Gastrocnemius medialis (tissue), 4 donors: ENCODE data around the gene SMYD3. TPM values are rescaled to one million over a fixed set of nuclear protein-coding genes. Genes with fewer than 3 reads are reported as not detected.

ENCODE experiments used
- ATAC-seq, 2 donors: fragments of 150-250 bp; one replicate each; pipeline ENCODE4 v1.9.1; 2016
- DNase-seq, 2 donors: peaks; one replicate each; pipeline ENCODE4 v3.0.0-alpha.2; 2019
- H3K27ac ChIP-seq, 4 donors: fragments of 200-600 bp; sonication (generic); 1 replicate in 1 of 4; 2 replicates in 3 of 4; pipeline ENCODE4 v1.5.1; 2016 to 2018; ENCODE audit warnings: mild to moderate bottlenecking in 2 of 4, moderate library complexity in 1 of 4
- H3K27me3 ChIP-seq, 3 donors: fragments of 200-600 bp; sonication (generic) in 2 of 3; 1 replicate in 1 of 3; 2 replicates in 2 of 3; pipeline versions ENCODE4 v1.5.1 to v1.6.0; 2016 to 2019; ENCODE audit warnings: mild to moderate bottlenecking in 1 of 3, moderate library complexity in 1 of 3
- H3K36me3 ChIP-seq, 2 donors: fragments of 200-600 bp; sonication (generic) in 1 of 2; one replicate each; pipeline ENCODE4 v1.5.1; 2017 to 2018
- H3K4me1 ChIP-seq, 2 donors: fragments of 200-600 bp; sonication (generic) in 1 of 2; one replicate each; pipeline ENCODE4 v1.5.1; 2016 to 2017; ENCODE audit warnings: mild to moderate bottlenecking in 2 of 2
- H3K4me3 ChIP-seq, 4 donors: fragments of 200-600 bp; sonication (generic) in 3 of 4; 1 replicate in 1 of 4; 2 replicates in 3 of 4; pipeline ENCODE4 v1.5.1; 2016 to 2019; ENCODE audit warnings: mild to moderate bottlenecking in 2 of 4
- H3K9me3 ChIP-seq, 3 donors: fragments of 200-600 bp; sonication (generic) in 2 of 3; 1 replicate in 1 of 3; 2 replicates in 2 of 3; pipeline ENCODE4 v1.5.1; 2016 to 2019
- CTCF ChIP-seq, 5 experiments: fragments of 450-650 bp in 3 of 5; fragments of 200-600 bp in 2 of 5; sonication (generic) in 2 of 5; IDR thresholded peaks in 4 of 5; conservative IDR thresholded peaks in 1 of 5; 1 replicate in 4 of 5; 2 replicates in 1 of 5; pipeline ENCODE4 v1.5.1; 2016 to 2019; ENCODE audit warnings: antibody characterized with exemption in 5 of 5, mild to moderate bottlenecking in 3 of 5, moderate library complexity in 3 of 5
- POLR2A ChIP-seq, 2 donors: fragments of 450-650 bp; IDR thresholded peaks; one replicate each; pipeline ENCODE4 v1.6.1; 2017; ENCODE audit warnings: antibody characterized with exemption in 2 of 2, mild to moderate bottlenecking in 2 of 2, moderate library complexity in 2 of 2
- in situ Hi-C, 4 donors: fragments of 200-750 bp; cut with MboI; loops; one replicate each; pipeline versions ENCODE4 v1.15.0 to v1.8.0; 2017; ENCODE audit warnings: low sequenced_read_pairs in 4 of 4
- intact Hi-C: fragments of 100-400 bp; cut with DNase I; formaldehyde crosslinking; loops from one replicate; pipeline ENCODE4 v1.15.1; 2023; ENCODE audit warnings: low total_unique reads
- total RNA-seq, 4 donors: library from RNA; depleted of rRNA; stranded (reverse); fragments of >200 nt; gene quantifications; one replicate each; pipeline versions ENCODE4 v1.1.0 to v1.2.3, GENCODE V29; 2016

The SMYD3 gene
- total RNA-seq, 4 donors from 2014 or later = 4.4 to 10.3 (median 6.3) TPM

- Histone ChIP-seq H3K27ac (no peak overlapping the region), H3K27me3 (no peaks in the 10 kb centered on the region), H3K36me3 (peaks cover 0 to 52% of the 10 kb centered on the region in 2 donors), H3K4me3 (no peak overlapping the region), H3K9me3 (no peaks in the 10 kb centered on the region), H3K4me1 (no peaks in the 10 kb centered on the region)
- DNase-seq (no peak), ATAC-seq (no peak)
- TF ChIP-seq CTCF (IDR thresholded peaks at IDR 0.05 in 4 of 5, conservative IDR thresholded peaks at IDR 0.05 in 1 of 5) (no peak), POLR2A (IDR thresholded peaks at IDR 0.05) (no peak)
- intact Hi-C loops (no loop called here), in situ Hi-C loops (no loop called here)
Observed at GRCh38 chr1:246549665-246550064, 42.6 kb upstream of the SMYD3 start.

- H3K27ac ChIP-seq = no peak overlapping the region
- no peaks in the 10 kb centered on the region for H3K9me3 ChIP-seq
- DNase-seq = no peak
- no peaks in the 10 kb centered on the region for H3K4me1 ChIP-seq
- H3K36me3 ChIP-seq = peaks cover 0 to 74% of the 10 kb centered on the region in 2 donors
- TF ChIP-seq CTCF (IDR thresholded peaks at IDR 0.05 in 4 of 5, conservative IDR thresholded peaks at IDR 0.05 in 1 of 5) (no peak), POLR2A (IDR thresholded peaks at IDR 0.05) (no peak)
- H3K4me3 ChIP-seq = no peak overlapping the region
- no peaks in the 10 kb centered on the region for H3K27me3 ChIP-seq
- ATAC-seq = no peak
- in situ Hi-C loops = no loop called here
- intact Hi-C loops = no loop called here
Observed at GRCh38 chr1:246544001-246544400, 36.9 kb upstream of the SMYD3 start.

GRCh38 chr1:246540738-246541491 lies 33.8 kb upstream of the SMYD3 start:
- H3K9me3 ChIP-seq = no peaks in the 10 kb centered on the region
- H3K27me3 ChIP-seq = no peaks in the 10 kb centered on the region
- DNase-seq (no peak), ATAC-seq (no peak)
- H3K4me1 ChIP-seq = peaks cover 0 to 7% of the 10 kb centered on the region in 2 donors
- intact Hi-C loops (no loop called here), in situ Hi-C loops (no loop called here)
- no peak overlapping the region for H3K27ac ChIP-seq
- no peak overlapping the region for H3K4me3 ChIP-seq
- peaks cover 0 to 53% of the 10 kb centered on the region in 2 donors for H3K36me3 ChIP-seq
- TF ChIP-seq POLR2A (IDR thresholded peaks at IDR 0.05) (no peak), CTCF (IDR thresholded peaks at IDR 0.05 in 4 of 5, conservative IDR thresholded peaks at IDR 0.05 in 1 of 5) (no peak)

GRCh38 chr1:246537887-246538286 lies 30.8 kb upstream of the SMYD3 start:
- ATAC-seq (no peak), DNase-seq (no peak)
- Histone ChIP-seq H3K27ac (no peak overlapping the region), H3K9me3 (no peaks in the 10 kb centered on the region), H3K4me3 (no peak overlapping the region), H3K36me3 (peaks cover 0 to 28% of the 10 kb centered on the region in 2 donors), H3K27me3 (no peaks in the 10 kb centered on the region), H3K4me1 (peaks cover 0 to 7% of the 10 kb centered on the region in 2 donors)
- in situ Hi-C loops = no loop called here
- no peak for TF ChIP-seq CTCF (IDR thresholded peaks at IDR 0.05 in 4 of 5, conservative IDR thresholded peaks at IDR 0.05 in 1 of 5)
- no peak for TF ChIP-seq POLR2A (IDR thresholded peaks at IDR 0.05)
- intact Hi-C loops = no loop called here
